CMK (cell line): ENCODE measurements around the gene TRPC4AP.
A peak's percentile ranks its signal among the peaks of the same experiment; 100 is the strongest.

Experiments
- DNase-seq: peaks from one replicate; pipeline ENCODE4 v3.0.0-alpha.2; 2010; ENCODE audit warnings: low read depth

TRPC4AP gene

GRCh38 chr20:34968042-34968775 lies 124.4 kb downstream of the TRPC4AP start:
- no peak for DNase-seq

- DNase-seq: no peak
Observed at GRCh38 chr20:34967421-34967820, 125.2 kb downstream of the TRPC4AP start.

DNA sequence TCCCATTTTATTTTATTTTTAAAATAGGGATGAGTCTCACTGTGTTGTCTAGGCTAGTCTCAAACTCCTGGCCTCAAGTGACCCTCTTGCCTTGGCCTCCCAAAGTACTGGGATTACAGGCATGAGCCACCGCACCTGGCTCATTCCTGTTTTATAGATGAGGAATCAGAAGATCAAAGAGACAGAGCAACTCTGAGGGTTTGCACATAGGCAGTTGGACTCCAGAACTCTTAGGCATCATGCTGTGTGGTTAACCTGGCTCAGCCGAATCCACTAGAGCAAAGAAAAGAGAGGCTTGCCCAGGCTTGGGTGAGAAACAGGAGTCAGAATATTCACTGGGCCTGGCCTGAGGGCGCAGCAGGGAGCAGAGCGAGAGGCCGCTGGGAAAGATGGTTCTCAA lies 127.6 kb downstream of the TRPC4AP start:
- no peak for DNase-seq

GRCh38 chr20:34964486-34964885 lies 128.1 kb downstream of the TRPC4AP start:
- DNase-seq: no peak

DNA sequence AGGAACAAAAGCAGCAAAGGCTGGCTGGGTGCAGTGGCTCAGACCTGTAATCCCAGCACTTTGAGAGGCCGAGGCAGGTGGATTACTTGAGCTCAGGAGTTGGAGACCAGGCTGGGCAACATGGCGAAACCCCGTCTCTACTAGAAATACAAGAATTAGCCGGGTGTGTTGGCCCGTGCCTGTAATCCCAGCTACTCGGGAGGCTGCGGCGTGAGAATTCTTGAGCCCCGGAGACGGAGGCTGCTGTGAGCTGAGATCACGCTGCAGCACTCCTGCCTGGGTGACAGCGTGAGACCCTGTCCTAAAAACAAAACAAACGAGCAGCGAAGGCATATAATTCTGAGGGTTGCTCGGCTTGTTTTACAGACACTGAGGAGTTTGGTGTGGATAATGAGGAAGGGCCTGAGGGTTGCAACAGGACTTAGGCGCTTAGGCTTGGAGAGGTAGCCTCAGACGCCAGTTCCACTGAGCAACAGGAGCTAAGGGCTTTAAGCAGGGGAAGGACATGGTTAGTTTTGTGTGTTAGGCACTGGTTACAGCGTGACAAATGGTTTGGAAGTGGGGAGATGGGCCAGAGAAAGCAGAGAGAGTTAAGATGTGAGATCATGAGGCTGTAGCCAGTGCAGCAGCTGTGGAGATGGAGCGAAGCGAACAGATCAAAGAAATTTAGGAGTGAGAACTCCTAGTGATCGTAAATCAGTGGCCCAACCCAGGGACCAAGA lies 135.7 kb downstream of the TRPC4AP start:
- no peak for DNase-seq

- no peak for DNase-seq
Observed at GRCh38 chr20:34956041-34956458, 136.6 kb downstream of the TRPC4AP start.

DNA sequence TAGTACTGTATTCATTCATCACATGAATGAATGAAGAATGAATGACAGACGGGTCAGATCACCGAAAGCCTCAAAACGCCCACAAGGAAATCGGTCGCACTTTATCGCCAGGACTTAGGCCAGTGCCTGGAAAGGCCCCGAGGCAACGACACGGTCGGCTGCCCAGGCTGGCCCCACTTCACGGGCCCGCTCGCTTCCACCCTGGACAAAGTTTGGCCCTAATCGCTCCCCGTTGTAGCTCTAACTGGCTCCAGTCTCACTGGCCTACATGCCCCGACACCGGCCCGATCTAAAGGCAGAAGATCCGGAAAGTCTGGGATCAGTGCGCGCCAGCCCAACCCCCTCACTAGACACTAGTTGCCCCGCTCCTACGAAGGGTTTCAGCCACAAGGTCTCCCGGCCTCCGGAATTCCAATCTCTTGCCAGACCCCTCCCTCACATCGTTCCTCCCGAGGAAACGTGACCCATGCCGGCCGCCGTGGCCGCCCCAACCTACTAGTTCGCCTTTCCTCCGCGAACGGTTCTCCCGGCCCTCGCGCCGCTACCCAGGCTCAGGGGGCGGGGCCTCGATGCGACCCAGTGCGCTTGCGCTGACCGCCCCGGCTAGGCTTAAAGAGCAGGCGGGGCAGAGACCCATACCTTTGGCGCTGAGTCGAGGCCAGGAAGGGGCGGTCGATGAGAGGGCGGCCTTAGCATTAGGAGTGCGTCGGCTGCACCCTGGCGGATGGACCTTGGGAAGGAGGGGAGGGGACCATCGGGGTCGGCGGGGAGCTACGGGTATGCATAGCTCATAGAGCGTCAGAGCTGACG lies 137.2 kb downstream of the TRPC4AP start, which contains the start of the genes GSS and MYH7B:
Gene GSS (minus strand): TSS at position 576 of the 810 bp plus-strand sequence. CDS start 3,954 bp downstream, outside the sequence.
Gene MYH7B (plus strand): TSS at position 638 of the 810 bp plus-strand sequence. CDS start 22,138 bp downstream, outside the sequence.
- peak; percentile 97 for DNase-seq

DNA sequence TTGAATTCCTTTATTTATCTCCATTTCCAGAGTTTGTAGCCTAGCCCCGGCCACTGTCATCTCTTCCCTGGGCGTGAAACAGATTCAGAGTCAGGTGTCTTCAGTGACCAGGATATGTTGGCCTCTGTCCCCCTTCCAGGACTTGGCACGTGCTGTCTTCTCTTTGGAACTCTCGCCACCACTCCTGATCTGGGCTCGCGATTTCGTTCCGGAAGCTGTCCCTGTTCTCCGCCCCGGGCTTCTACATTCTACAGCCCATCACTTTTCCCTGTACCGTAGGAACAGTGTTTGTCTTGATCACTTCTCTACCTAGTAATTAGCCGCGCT lies 137.7 kb downstream of the TRPC4AP start:
- DNase-seq: peak; percentile 36

GRCh38 chr20:34953960-34954359 lies 138.6 kb downstream of the TRPC4AP start:
- DNase-seq: no peak

DNA sequence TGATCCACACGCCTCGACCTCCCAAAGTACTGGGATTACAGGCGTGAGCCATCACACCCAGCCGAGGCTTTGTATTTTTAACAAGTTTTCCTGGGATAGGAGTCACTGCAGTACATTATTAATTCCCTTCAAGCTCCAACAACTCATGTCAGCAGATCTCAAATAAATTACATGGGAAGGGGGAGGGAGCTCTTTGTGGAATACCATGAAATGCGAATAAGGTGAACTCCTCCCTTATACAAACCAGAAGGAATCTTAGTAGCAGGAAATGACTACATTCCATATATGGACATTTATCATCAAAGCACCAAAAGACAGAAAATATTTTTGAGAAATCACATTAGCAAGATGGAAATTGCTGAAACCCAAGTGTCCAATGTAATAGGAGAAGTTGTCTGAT lies 139.9 kb downstream of the TRPC4AP start:
- DNase-seq: no peak
